Hematopoietic multipotent progenitor cell treated with erythropoietin and hydrocortisone succinate and interleukin-3 and kit ligand, for 17 days (in vitro differentiated cells): ENCODE results near the gene TSHZ1.
A peak's percentile ranks its signal among the peaks of the same experiment; 100 is the strongest.

Source experiments
- DNase-seq: peaks from one replicate; pipeline ENCODE4 v3.0.0-alpha.2; 2015; ENCODE audit warnings: low spot score

TSHZ1 gene

GRCh38 chr18:75223687-75224347, 13.2 kb downstream of the TSHZ1 start:
- no peak for DNase-seq

GRCh38 chr18:75226286-75226955, 15.8 kb downstream of the TSHZ1 start:
- no peak for DNase-seq

DNA sequence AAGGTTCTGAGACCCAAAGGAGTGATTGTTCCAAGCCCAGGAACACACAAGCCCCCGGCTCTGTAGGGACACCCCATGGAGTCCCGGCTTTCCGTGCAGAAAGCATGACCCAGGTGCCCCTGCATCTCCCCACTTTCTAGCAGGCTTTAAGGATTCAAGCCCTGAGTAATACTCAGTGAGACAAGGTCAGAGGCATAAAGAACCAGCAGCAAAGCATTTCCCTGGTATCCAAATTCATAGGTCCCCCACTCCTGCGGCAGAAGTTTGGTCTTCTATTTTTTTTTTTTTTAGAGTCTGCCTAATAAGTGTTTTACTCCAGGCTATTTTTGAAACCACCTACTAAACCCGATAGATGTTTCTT, 16.3 kb downstream of the TSHZ1 start:
- no peak for DNase-seq

DNA sequence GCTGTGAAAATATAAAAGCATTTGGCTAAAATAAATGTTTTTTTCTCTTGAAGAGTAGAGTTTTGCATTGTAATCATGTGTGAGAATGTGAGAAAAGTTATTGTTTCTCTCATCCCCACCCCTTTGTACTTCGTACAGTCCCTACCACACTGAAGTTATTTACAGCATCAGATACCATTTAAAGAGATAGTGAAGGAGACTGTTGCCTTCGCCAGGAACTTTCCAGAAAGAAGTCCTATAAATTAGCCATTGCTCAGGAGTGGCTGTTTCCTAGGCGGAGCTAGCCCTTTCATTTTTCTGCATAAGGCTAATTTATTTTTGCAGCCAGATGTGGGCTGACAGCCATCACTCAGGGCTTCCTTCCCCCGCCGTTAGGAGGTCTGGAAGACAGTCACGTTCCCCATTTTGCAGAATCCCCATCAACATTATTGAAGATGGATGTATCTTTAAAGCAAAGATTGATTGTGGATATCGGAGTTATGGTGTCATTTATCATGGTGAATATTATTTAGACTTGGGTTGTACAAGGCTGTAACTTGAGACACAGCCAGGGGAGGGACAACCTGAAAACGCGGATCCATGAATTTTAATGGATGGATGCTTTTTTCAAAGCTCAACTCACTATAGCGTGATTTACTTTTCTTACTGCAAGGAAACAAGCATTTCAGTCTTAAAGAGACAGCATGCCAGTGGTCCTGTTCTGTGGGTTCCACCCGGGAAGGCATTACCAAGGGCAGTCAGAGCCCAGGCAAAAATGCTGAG, 17.1 kb downstream of the TSHZ1 start:
- DNase-seq: no peak

DNA sequence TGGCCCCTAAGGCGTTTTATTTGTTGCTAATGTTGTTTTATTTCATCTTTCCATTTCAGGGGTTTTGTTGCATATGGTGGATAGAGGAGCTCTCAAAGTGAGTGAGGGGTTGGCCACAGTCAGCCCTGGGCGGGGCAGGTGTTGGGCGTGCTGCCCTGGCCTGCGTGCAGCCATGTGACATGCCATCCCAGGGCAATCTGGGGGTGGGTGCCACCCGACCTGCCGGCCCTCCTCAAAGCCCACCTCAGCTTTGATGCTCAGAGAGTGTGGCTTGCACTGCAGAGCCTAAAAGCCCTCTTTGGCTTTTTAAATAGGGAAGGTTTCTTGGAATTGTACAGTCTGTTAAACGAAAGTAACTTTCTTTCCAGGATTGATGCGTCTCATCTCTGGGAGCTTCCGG, 18.4 kb downstream of the TSHZ1 start:
- DNase-seq: no peak

- DNase-seq: no peak
Measured at GRCh38 chr18:75229437-75229836, 18.8 kb downstream of the TSHZ1 start.

DNA sequence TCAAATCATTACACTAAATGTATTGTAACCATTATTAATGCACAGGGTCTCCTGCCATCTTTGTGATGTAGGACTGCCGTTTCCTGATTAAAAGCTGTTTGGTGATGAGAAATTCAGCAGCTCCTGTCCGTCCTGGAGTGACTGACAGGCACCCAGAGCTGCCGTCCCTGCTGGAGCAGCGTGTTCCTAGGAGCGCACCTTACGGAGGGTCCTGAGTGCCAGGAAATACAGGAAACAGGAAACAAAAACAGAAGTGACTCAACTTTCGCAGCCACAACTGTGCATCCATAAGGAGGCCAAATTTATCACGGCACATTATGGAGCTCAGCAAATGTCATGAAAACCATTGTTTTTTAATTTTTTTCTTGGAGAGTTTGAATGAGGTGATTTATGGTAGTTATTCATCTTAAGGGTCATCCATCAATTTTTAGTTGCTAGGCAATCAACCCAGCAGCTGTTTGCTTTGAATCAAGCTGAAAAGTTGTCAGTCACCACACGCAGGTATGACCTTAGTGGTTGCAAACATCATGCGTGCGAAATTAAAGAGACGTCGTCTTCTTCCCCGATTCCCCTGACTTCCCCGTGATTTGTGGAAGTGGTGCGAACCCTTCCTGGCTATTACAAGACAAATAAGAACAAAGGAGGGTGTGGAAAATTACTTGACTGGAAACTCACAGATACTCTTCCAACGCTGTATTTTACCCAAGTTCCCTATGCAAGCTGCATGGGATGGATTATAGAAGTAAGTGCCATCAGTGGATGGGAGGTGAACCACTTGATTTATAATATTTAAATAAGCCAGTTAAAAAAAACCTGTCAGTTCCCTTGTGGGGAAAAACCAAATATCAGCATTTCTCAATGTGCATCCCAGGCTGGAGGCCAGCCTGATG, 19.8 kb downstream of the TSHZ1 start:
- no peak for DNase-seq

DNA sequence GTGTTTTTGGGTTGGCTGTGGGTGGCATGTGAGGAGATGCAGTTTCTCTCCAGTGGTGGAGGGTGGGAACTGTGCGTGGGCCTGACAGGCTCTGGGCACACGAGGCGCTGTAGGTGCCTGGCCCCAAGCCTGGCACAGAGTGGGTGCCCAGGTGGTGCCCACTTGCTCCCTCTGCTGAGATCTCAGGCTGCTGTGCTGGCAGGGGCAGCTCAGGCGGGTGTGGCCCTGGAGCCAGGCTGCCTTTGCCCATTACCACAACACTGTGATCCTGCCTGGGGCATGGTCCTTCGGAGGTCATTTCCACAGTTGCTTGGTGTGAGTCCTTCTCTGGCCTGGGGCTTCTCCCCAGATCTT, 20.4 kb downstream of the TSHZ1 start:
- no peak for DNase-seq

DNA sequence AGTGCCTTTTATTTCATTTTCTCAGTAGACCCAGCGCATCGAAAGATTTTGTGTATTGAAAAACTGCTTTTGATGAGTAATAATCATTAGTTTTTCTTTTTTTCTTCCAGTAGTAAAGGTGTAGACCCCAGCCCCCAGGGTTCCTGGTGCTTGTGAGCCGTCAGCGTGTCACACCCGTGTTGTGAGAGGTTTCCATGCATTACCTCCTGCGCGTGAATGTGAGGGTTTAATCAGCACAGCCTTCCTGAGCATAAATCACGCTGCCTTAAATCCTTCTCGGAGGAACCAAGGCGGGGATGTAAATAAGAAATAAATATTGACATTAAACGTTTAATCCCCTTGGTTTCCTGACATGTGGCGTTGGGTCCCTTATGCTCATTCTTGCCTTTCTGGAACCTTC, 24.3 kb downstream of the TSHZ1 start:
- DNase-seq: no peak

GRCh38 chr18:75235896-75236295, 25.3 kb downstream of the TSHZ1 start:
- DNase-seq: no peak

GRCh38 chr18:75238100-75238499, 27.5 kb downstream of the TSHZ1 start:
- DNase-seq: no peak

GRCh38 chr18:75238786-75239185, 28.2 kb downstream of the TSHZ1 start:
- DNase-seq: no peak

GRCh38 chr18:75240433-75240832, 29.8 kb downstream of the TSHZ1 start:
- DNase-seq: no peak

- DNase-seq: no peak
Measured at GRCh38 chr18:75241705-75242104, 31.1 kb downstream of the TSHZ1 start.

DNA sequence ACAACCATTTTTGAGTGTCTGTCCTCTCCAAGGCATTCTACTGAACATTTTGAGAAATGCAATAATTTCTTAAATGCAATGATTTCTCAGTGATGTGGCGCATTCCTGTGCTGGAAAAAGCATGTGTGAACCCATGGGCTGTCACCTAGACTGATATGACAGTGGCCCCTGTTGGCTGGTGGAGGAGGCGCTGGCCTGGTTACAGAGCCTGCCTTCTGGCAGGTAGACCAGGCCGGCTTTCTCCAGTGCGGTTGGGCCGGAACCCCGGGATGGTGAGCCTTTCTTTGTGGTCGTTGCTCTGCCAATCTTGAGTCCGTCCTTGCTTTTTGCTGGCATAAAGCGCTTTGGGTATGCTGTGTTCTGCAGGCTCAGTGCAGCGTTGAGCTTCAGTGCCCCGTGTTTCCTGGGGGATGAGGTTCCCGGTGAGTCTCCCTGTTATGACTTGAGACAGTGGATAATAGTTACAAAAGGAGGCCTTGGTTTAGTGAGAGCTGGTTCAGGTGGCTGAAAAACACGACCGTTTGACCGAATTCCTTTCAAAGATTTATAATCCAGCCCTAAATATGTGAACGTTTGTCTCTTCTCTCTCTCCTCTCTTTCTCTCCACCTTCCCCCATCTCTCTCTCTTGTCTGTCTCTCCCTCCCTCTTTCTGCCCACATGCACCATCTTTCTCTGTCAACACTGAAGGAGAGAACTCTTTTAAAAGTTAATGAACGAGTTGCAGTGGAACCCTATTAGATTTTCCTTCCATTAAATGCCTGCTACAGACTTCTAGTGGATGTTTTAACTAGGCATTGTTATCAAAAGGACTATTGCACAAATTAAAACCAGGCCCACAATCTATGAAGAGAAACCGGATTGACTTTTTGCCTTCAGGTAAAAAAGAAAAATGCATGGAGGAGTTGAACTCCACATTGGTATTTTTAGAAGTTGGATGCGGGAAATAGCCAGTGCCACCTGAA, 34.0 kb downstream of the TSHZ1 start:
- DNase-seq: no peak

GRCh38 chr18:75246721-75247610, 36.4 kb downstream of the TSHZ1 start:
- no peak for DNase-seq

- peak; percentile 5 for DNase-seq
Measured at GRCh38 chr18:75247611-75248421, 37.2 kb downstream of the TSHZ1 start.

- no peak for DNase-seq
Measured at GRCh38 chr18:75248426-75249174, 38.0 kb downstream of the TSHZ1 start.

- no peak for DNase-seq
Measured at GRCh38 chr18:75249175-75249518, 38.5 kb downstream of the TSHZ1 start.
